Keratinocyte (primary cell): Measurements from ENCODE around the gene EVC. TPM values are rescaled to one million over a fixed set of nuclear protein-coding genes. Genes with fewer than 3 reads are reported as not detected.
A peak's percentile ranks its signal among the peaks of the same experiment; 100 is the strongest.

ENCODE experiments used
- DNase-seq: peaks from one replicate; pipeline ENCODE4 v3.0.0-alpha.2; 2011; ENCODE audit warnings: low read depth, missing footprints, low spot score
- FAIRE-seq: peaks from 2 replicates; lab custom pipeline; 2011; peaks lifted over from hg19 to GRCh38; lab: Jason Lieb, UNC
- H2AFZ ChIP-seq: 2 replicates; pipeline ENCODE4 v1.6.0; 2012; ENCODE audit warnings: low read length, control low read depth, inconsistent platforms; ENCODE audit not compliant: control insufficient read depth
- H3K27ac ChIP-seq: 2 replicates; pipeline ENCODE4 v1.5.1; 2011; ENCODE audit warnings: low read length; ENCODE audit not compliant: control insufficient read depth, insufficient read depth
- H3K27me3 ChIP-seq: 3 replicates; pipeline ENCODE4 v1.6.0; 2011; ENCODE audit warnings: low read length; ENCODE audit not compliant: control insufficient read depth, insufficient read depth; ENCODE audit errors: extremely low read depth
- H3K36me3 ChIP-seq, 2 experiments: 2 replicates in 1 of 2; 3 replicates in 1 of 2; pipeline ENCODE4 v1.5.1; 2011; ENCODE audit warnings: low read length in 2 of 2, mild to moderate bottlenecking in 1 of 2; ENCODE audit not compliant: control insufficient read depth in 2 of 2, insufficient read depth in 2 of 2; ENCODE audit errors: extremely low read depth in 1 of 2
- H3K4me1 ChIP-seq: 3 replicates; pipeline ENCODE4 v1.5.1; 2011; ENCODE audit warnings: low read length; ENCODE audit not compliant: control insufficient read depth, insufficient read depth; ENCODE audit errors: extremely low read depth
- H3K4me2 ChIP-seq: 3 replicates; pipeline ENCODE4 v1.6.0; 2011; ENCODE audit warnings: low read depth, low read length; ENCODE audit not compliant: control insufficient read depth, insufficient read depth; ENCODE audit errors: extremely low read depth
- H3K4me3 ChIP-seq, 3 experiments: fragments of 200-600 bp in 1 of 3; sonication (generic) in 1 of 3; 2 replicates in 2 of 3; 3 replicates in 1 of 3; pipeline ENCODE4 v1.5.1; 2011 to 2016; ENCODE audit warnings: low read length in 3 of 3, mild to moderate bottlenecking in 3 of 3, control low read depth in 2 of 3, inconsistent platforms in 1 of 3, low read depth in 1 of 3, mixed read lengths in 1 of 3, mixed run types in 1 of 3, moderate library complexity in 1 of 3; ENCODE audit not compliant: control insufficient read depth in 2 of 3, insufficient read depth in 2 of 3; ENCODE audit errors: extremely low read depth in 1 of 3
- H3K79me2 ChIP-seq: 2 replicates; pipeline ENCODE4 v1.6.0; 2012; ENCODE audit warnings: low read length; ENCODE audit not compliant: control insufficient read depth, insufficient read depth
- H3K9ac ChIP-seq: 3 replicates; pipeline ENCODE4 v1.6.0; 2011; ENCODE audit warnings: low read length; ENCODE audit not compliant: control insufficient read depth, insufficient read depth; ENCODE audit errors: extremely low read depth
- H3K9me1 ChIP-seq: 3 replicates; pipeline ENCODE4 v1.6.0; 2011; ENCODE audit warnings: low read length; ENCODE audit not compliant: control insufficient read depth, insufficient read depth; ENCODE audit errors: extremely low read depth
- H3K9me3 ChIP-seq: 2 replicates; pipeline ENCODE4 v1.5.1; 2012; ENCODE audit warnings: low read depth, low read length; ENCODE audit not compliant: control insufficient read depth
- H4K20me1 ChIP-seq: 3 replicates; pipeline ENCODE4 v1.6.0; 2011; ENCODE audit warnings: low read length; ENCODE audit not compliant: control insufficient read depth, insufficient read depth; ENCODE audit errors: extremely low read depth
- CTCF ChIP-seq, 3 experiments: IDR thresholded peaks in 1 of 3; conservative IDR thresholded peaks in 1 of 3; optimal IDR thresholded peaks in 1 of 3; 2 replicates in 2 of 3; 3 replicates in 1 of 3; pipeline versions ENCODE3 to v1.5.1; 2011; ENCODE audit warnings: low read length in 3 of 3, mild to moderate bottlenecking in 3 of 3, moderate library complexity in 2 of 3, control low read depth in 1 of 3, inconsistent platforms in 1 of 3; ENCODE audit not compliant: insufficient read depth in 2 of 3; ENCODE audit errors: extremely low read depth in 1 of 3
- EZH2 ChIP-seq: IDR thresholded peaks from one replicate; pipeline ENCODE4 v1.6.1; 2012; ENCODE audit warnings: inconsistent platforms, mild to moderate bottlenecking, low read length, moderate library complexity
- dilution Hi-C: fragments of 300-500 bp; cut with MboI; formaldehyde crosslinking; loops from one replicate; pipeline ENCODE4 v1.7.0; 2020; ENCODE audit warnings: low sequenced_read_pairs; ENCODE audit not compliant: extremely low pct_ligation_motif_present
- polyA plus RNA-seq, 5 experiments: library from polyadenylated mRNA; depleted of rRNA in 3 of 5; stranded (reverse) in 3 of 5; stranded (forward) in 1 of 5; unstranded in 1 of 5; fragments of >200 nt; gene quantifications; 1 replicate in 1 of 5; 2 replicates in 3 of 5; 3 replicates in 1 of 5; pipeline versions ENCODE4 v1.2.1 to v1.2.3, GENCODE V29; 2011 to 2012; ENCODE audit warnings: missing spikeins in 2 of 5, low read depth in 1 of 5, low replicate concordance in 1 of 5

The EVC gene
- polyA plus RNA-seq, 1 donor (not counting 4 experiments of a cell fraction or from before 2014, with no cell fraction given), result 7.3 TPM

- no peaks in the 10 kb centered on the region for H3K9me3 ChIP-seq
- H2AFZ ChIP-seq, result no peak overlapping the region
- H3K27me3 ChIP-seq, result no peaks in the 10 kb centered on the region
- H3K4me2 ChIP-seq, result no peak overlapping the region
- no peaks in the 10 kb centered on the region for H4K20me1 ChIP-seq
- H3K9me1 ChIP-seq, result no peaks in the 10 kb centered on the region
- no peak overlapping the region for H3K27ac ChIP-seq
- H3K79me2 ChIP-seq, result no peaks in the 10 kb centered on the region
- FAIRE-seq (peak; percentile 29), DNase-seq (no peak)
- TF ChIP-seq EZH2 (no peak), CTCF (optimal IDR thresholded peaks at IDR 0.05 in 1 of 3, IDR thresholded peaks at IDR 0.05 in 1 of 3, conservative IDR thresholded peaks at IDR 0.05 in 1 of 3; ENCODE audit: extremely low read depth in 1 of 3, insufficient read depth in 2 of 3, low read length in 3 of 3) (peak; percentile 37 to 74 (median 52))
- H3K4me3 ChIP-seq, result no peak overlapping the region
- no peak overlapping the region for H3K9ac ChIP-seq
- dilution Hi-C loops, result no loop called here
- no peaks in the 10 kb centered on the region for H3K4me1 ChIP-seq
- H3K36me3 ChIP-seq, result peaks cover 24 to 31% of the 10 kb centered on the region in 2 experiments
Observed at GRCh38 chr4:5824635-5825034, 113.6 kb downstream of the EVC start.

GRCh38 chr4:5825321-5826041, 114.5 kb downstream of the EVC start:
- Histone ChIP-seq H3K9me3 (no peaks in the 10 kb centered on the region), H3K4me2 (no peak overlapping the region), H3K36me3 (peaks cover 17 to 24% of the 10 kb centered on the region in 2 experiments), H3K4me1 (no peaks in the 10 kb centered on the region), H2AFZ (no peak overlapping the region), H3K9me1 (no peaks in the 10 kb centered on the region), H3K9ac (no peak overlapping the region), H3K27me3 (no peaks in the 10 kb centered on the region), H4K20me1 (no peaks in the 10 kb centered on the region), H3K4me3 (no peak overlapping the region), H3K27ac (no peak overlapping the region), H3K79me2 (no peaks in the 10 kb centered on the region)
- TF ChIP-seq EZH2 (no peak), CTCF (optimal IDR thresholded peaks at IDR 0.05 in 1 of 3, IDR thresholded peaks at IDR 0.05 in 1 of 3, conservative IDR thresholded peaks at IDR 0.05 in 1 of 3; ENCODE audit: extremely low read depth in 1 of 3, insufficient read depth in 2 of 3, low read length in 3 of 3) (no peak)
- dilution Hi-C loops, result no loop called here
- DNase-seq, result no peak
- FAIRE-seq, result peak; percentile 43
